SU-DHL-6 (cell line): Measurements from ENCODE around the gene PRR18.

Experiments used
- CTCF ChIP-seq: fragments of 200-600 bp; sonication (generic); IDR thresholded peaks from one replicate; pipeline ENCODE4 v1.5.1; 2017; ENCODE audit warnings: antibody characterized with exemption, mild to moderate bottlenecking, low read length, moderate library complexity; ENCODE audit not compliant: insufficient read depth, poor library complexity, severe bottlenecking
- EZH2phosphoT487 ChIP-seq: fragments of 200-600 bp; sonication (generic), shearing (Covaris generic); conservative IDR thresholded peaks from 2 replicates; pipeline ENCODE4 v1.6.1; 2018; ENCODE audit warnings: mild to moderate bottlenecking, antibody characterized with exemption, low read length, moderate library complexity, mixed read lengths

- TF ChIP-seq CTCF = no peak
- no peak for TF ChIP-seq EZH2phosphoT487
Measured at GRCh38 chr6:166334878-166335277, 26.7 kb upstream of the PRR18 start.
